ENCODE measurements around the gene SHROOM3. TPM values are rescaled to one million over a fixed set of nuclear protein-coding genes. Genes with fewer than 3 reads are reported as not detected.

SHROOM3 gene
- total RNA-seq, 2 experiments from 2014 or later = not detected

GRCh38 chr4:76674983-76675382 is 240.0 kb downstream of the SHROOM3 start:
- DNase-seq (no peak), ATAC-seq (ENCODE audit: poor library complexity) (no peak)
- POLR2A ChIA-PET = no interaction called here
- Mint-ChIP-seq H3K4me3 (no peak overlapping the region), H3K9me3 (no peaks in the 10 kb centered on the region), H3K4me1 (ENCODE audit: low read depth) (no peaks in the 10 kb centered on the region), H3K36me3 (ENCODE audit: low read depth) (no peaks in the 10 kb centered on the region), H3K27ac (no peak overlapping the region), H3K27me3 (peaks cover 16% of the 10 kb centered on the region)
- Histone ChIP-seq H3K4me1 (ENCODE audit: insufficient read depth, low read length) (no peaks in the 10 kb centered on the region), H3K27me3 (ENCODE audit: control insufficient read depth in 1 of 2, insufficient read depth in 2 of 2, low read length in 2 of 2) (peaks cover 0 to 5% of the 10 kb centered on the region in 2 experiments), H3K4me3 (ENCODE audit: low read length) (no peak overlapping the region), H3K36me3 (ENCODE audit: insufficient read depth, low read length) (no peaks in the 10 kb centered on the region), H3K27ac (ENCODE audit: low read depth in 1 of 2, low read length in 2 of 2) (no peak overlapping the region), H3K9me3 (ENCODE audit: control insufficient read depth in 1 of 2, insufficient read depth in 1 of 2, low read length in 2 of 2) (no peaks in the 10 kb centered on the region)
- CTCF ChIA-PET = no interaction called here
- intact Hi-C loops (cut with DNase I, micrococcal nuclease) = no loop called here
- no peak for TF ChIP-seq CTCF (IDR thresholded peaks at IDR 0.05)

GRCh38 chr4:76677571-76678326 is 242.7 kb downstream of the SHROOM3 start:
- Histone ChIP-seq H3K4me3 (ENCODE audit: low read length) (no peak overlapping the region), H3K36me3 (ENCODE audit: insufficient read depth, low read length) (no peaks in the 10 kb centered on the region), H3K27ac (ENCODE audit: low read depth in 1 of 2, low read length in 2 of 2) (no peak overlapping the region), H3K27me3 (ENCODE audit: control insufficient read depth in 1 of 2, insufficient read depth in 2 of 2, low read length in 2 of 2) (peaks cover 3 to 5% of the 10 kb centered on the region in 2 experiments), H3K9me3 (ENCODE audit: control insufficient read depth in 1 of 2, insufficient read depth in 1 of 2, low read length in 2 of 2) (no peaks in the 10 kb centered on the region), H3K4me1 (ENCODE audit: insufficient read depth, low read length) (no peaks in the 10 kb centered on the region)
- no peak overlapping the region for H3K27ac Mint-ChIP-seq
- no peaks in the 10 kb centered on the region for H3K9me3 Mint-ChIP-seq
- ATAC-seq (ENCODE audit: poor library complexity) (no peak), DNase-seq (no peak)
- CTCF ChIA-PET = no interaction called here
- H3K4me1 Mint-ChIP-seq (ENCODE audit: low read depth) = no peaks in the 10 kb centered on the region
- no peak for TF ChIP-seq CTCF (IDR thresholded peaks at IDR 0.05)
- intact Hi-C loops (cut with DNase I, micrococcal nuclease) = no loop called here
- POLR2A ChIA-PET = no interaction called here
- no peaks in the 10 kb centered on the region for H3K36me3 Mint-ChIP-seq (ENCODE audit: low read depth)
- no peak overlapping the region for H3K4me3 Mint-ChIP-seq
- H3K27me3 Mint-ChIP-seq = peaks cover 21% of the 10 kb centered on the region

- no peak overlapping the region for H3K4me3 ChIP-seq (ENCODE audit: low read length)
- no peak for DNase-seq
- H3K4me1 ChIP-seq (ENCODE audit: insufficient read depth, low read length) = no peaks in the 10 kb centered on the region
- Mint-ChIP-seq H3K4me3 (no peak overlapping the region), H3K27ac (no peak overlapping the region), H3K27me3 (peaks cover 22% of the 10 kb centered on the region), H3K4me1 (ENCODE audit: low read depth) (no peaks in the 10 kb centered on the region), H3K9me3 (no peaks in the 10 kb centered on the region), H3K36me3 (ENCODE audit: low read depth) (no peaks in the 10 kb centered on the region)
- no peaks in the 10 kb centered on the region for H3K9me3 ChIP-seq (ENCODE audit: control insufficient read depth in 1 of 2, insufficient read depth in 1 of 2, low read length in 2 of 2)
- no peak for ATAC-seq (ENCODE audit: poor library complexity)
- H3K36me3 ChIP-seq (ENCODE audit: insufficient read depth, low read length) = no peaks in the 10 kb centered on the region
- no peak for TF ChIP-seq CTCF (IDR thresholded peaks at IDR 0.05)
- intact Hi-C loops (cut with DNase I, micrococcal nuclease) = no loop called here
- H3K27ac ChIP-seq (ENCODE audit: low read depth in 1 of 2, low read length in 2 of 2) = no peak overlapping the region
- ChIA-PET CTCF (no interaction called here), POLR2A (no interaction called here)
- peaks cover 5 to 12% of the 10 kb centered on the region in 2 experiments for H3K27me3 ChIP-seq (ENCODE audit: control insufficient read depth in 1 of 2, insufficient read depth in 2 of 2, low read length in 2 of 2)
These were observed 244.7 kb downstream of the SHROOM3 start for GRCh38 chr4:76679691-76680090.
